ENCODE results near the gene ERFL.
A peak's percentile ranks its signal among the peaks of the same experiment; 100 is the strongest.

ERFL gene

DNA sequence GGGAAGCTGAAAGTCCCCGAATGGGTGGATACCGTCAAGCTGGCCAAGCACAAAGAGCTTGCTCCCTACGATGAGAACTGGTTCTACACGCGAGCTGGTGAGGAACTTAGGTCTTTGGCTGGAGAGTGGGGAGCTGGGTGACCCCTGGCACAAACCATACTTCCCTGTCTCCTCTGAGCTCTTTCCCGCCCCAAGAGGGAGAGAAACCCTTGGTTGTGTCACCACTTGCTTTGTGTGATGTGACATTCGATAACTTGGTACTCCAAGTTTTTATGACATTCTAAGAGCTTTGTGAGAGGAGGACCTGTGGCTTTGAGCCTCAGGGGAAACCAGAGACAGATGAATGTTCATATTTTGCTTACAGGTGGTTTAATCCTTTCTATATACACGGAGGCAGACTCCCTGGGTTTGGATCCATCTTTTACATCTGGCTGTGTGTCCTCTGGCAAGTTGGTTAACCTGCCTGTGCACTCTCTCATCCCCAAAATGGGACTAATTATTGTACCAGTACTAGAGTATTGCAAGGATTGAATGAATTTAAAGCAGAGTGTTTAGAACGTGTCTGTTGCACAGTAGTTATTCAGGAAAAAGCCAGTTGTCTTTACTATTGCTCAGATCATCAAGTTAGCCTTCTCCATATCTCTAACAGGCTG, 67.0 kb downstream of the ERFL start:
- no peaks in the 10 kb centered on the region for H3K9me3 ChIP-seq (ENCODE audit: control insufficient read depth, low read depth, low read length)
- H3K27me3 ChIP-seq (ENCODE audit: control insufficient read depth, insufficient read depth, low read length), result no peaks in the 10 kb centered on the region
- H3K9ac ChIP-seq (ENCODE audit: low read length), result peak overlapping the region; percentile 94
- peak overlapping the region; percentile 61 for H3K27ac ChIP-seq (ENCODE audit: low read length)
- peaks cover 18% of the 10 kb centered on the region for H3K4me1 ChIP-seq (ENCODE audit: control insufficient read depth, low read depth, low read length)
- H3K36me3 ChIP-seq (ENCODE audit: control insufficient read depth, low read depth, low read length), result peaks cover 52% of the 10 kb centered on the region
- H3K4me3 ChIP-seq (ENCODE audit: low read length), result peak overlapping the region; percentile 95

DNA sequence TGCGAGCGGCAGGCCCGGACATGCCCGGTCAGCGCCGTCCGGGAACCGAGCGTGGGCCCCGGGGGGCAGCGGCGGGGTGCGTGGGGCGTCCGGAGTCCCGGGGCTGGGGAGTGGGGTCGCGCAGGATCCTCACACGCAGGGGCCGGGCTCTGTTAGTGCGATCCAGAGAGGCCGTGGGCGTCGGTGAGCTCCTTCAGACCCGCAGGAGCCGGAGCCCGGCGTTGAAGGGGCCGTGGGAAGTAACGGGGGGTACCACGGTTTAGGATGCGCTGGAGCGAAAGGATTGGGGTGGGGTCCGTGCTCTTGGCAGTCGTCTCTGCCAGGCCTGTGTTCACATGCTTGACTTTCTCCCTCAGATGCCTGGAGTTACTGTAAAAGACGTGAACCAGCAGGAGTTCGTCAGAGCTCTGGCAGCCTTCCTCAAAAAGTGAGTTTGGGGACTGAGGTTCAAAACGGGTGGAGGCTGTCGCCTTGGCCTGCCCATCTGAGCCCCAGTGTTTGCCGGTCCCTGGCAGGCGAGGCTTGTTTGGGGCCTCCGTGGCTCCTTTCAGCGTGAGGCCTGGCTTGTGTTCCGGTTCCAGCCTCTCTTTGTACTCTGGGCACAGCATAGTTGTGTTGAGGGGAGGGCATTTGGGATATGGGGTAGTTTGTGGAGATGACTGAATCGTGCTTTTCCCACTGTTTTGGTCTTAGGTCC, 67.7 kb downstream of the ERFL start:
- H3K27ac ChIP-seq (ENCODE audit: low read length), result peak overlapping the region; percentile 61
- H3K4me3 ChIP-seq (ENCODE audit: low read length), result peak overlapping the region; percentile 95
- H3K36me3 ChIP-seq (ENCODE audit: control insufficient read depth, low read depth, low read length), result peaks cover 48% of the 10 kb centered on the region
- peaks cover 18% of the 10 kb centered on the region for H3K4me1 ChIP-seq (ENCODE audit: control insufficient read depth, low read depth, low read length)
- no peaks in the 10 kb centered on the region for H3K27me3 ChIP-seq (ENCODE audit: control insufficient read depth, insufficient read depth, low read length)
- peak overlapping the region; percentile 94 for H3K9ac ChIP-seq (ENCODE audit: low read length)
- H3K9me3 ChIP-seq (ENCODE audit: control insufficient read depth, low read depth, low read length), result no peaks in the 10 kb centered on the region

- peak within 1 kb of the TSS; percentile 94 for H3K9ac ChIP-seq (ENCODE audit: low read length)
- H3K9me3 ChIP-seq (ENCODE audit: control insufficient read depth, low read depth, low read length), result no peaks in the 10 kb centered on the region
- peaks cover 18% of the 10 kb centered on the region for H3K4me1 ChIP-seq (ENCODE audit: control insufficient read depth, low read depth, low read length)
- H3K27me3 ChIP-seq (ENCODE audit: control insufficient read depth, insufficient read depth, low read length), result no peaks in the 10 kb centered on the region
- peaks cover 41% of the 10 kb centered on the region for H3K36me3 ChIP-seq (ENCODE audit: control insufficient read depth, low read depth, low read length)
- H3K27ac ChIP-seq (ENCODE audit: low read length), result peak within 1 kb of the TSS; percentile 61
- peak within 1 kb of the TSS; percentile 95 for H3K4me3 ChIP-seq (ENCODE audit: low read length)
Observed at GRCh38 chr19:41859618-41860418, 68.4 kb downstream of the ERFL start, which contains the start of gene RPS19. Gene RPS19, plus strand, starts transcription at chr19:41860255. Its CDS starts 520 bp downstream, at chr19:41860775.

- peaks cover 35% of the 10 kb centered on the region for H3K36me3 ChIP-seq (ENCODE audit: control insufficient read depth, low read depth, low read length)
- H3K9ac ChIP-seq (ENCODE audit: low read length), result peak overlapping the region; percentile 26
- H3K27me3 ChIP-seq (ENCODE audit: control insufficient read depth, insufficient read depth, low read length), result no peaks in the 10 kb centered on the region
- H3K9me3 ChIP-seq (ENCODE audit: control insufficient read depth, low read depth, low read length), result no peaks in the 10 kb centered on the region
- peaks cover 18% of the 10 kb centered on the region for H3K4me1 ChIP-seq (ENCODE audit: control insufficient read depth, low read depth, low read length)
- no peak overlapping the region for H3K27ac ChIP-seq (ENCODE audit: low read length)
- H3K4me3 ChIP-seq (ENCODE audit: low read length), result peak overlapping the region; percentile 31
Observed at GRCh38 chr19:41859213-41859617, 69.0 kb downstream of the ERFL start.

Measured in iPS-18a (cell line).